ENCODE measurements around the gene ATP5F1E. TPM values are rescaled to one million over a fixed set of nuclear protein-coding genes. Genes with fewer than 3 reads are reported as not detected.
"Not testable (repeated sequence)": the region's sequence is repeated elsewhere in the genome, so short reads cannot be mapped to it uniquely, and the experiment has no call there.

Gene ATP5F1E
- total and polyA plus RNA-seq, 2 of the 4 experiments (the other 2 are of a cell fraction), result 3.8 to 34.5 TPM

DNA sequence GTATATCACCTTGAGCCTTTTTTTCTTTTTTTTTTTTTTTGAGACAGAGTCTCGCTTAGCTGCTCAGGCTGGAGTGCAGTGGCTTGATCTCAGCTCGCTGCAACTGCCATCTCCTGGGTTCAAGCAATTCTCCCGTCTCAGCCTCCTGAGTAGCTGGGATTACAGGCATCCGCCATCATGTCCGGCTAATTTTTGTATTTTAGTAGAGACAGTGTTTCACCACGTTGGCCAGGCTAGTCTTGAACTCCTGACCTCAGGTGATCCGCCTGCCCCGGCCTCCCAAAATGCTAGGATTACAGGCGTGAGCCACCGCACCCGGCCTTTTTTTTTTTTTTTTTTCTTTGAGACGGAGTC is 49.0 kb downstream of the ATP5F1E start:
- 100% methylated on average over 2 of the region's 12 CpGs; no CpG with 5 or more reads in 1 of the 2 experiments for WGBS, 2 experiments (ENCODE audit: extremely low coverage in 2 of 2, insufficient read length in 1 of 2)

More for the DNA sequence above, 49.0 kb downstream of the ATP5F1E start:
- H2AK5ac ChIP-seq (ENCODE audit: low read depth, low read length); H3K4me3 ChIP-seq (ENCODE audit: insufficient read depth, low read depth, low read length); H2AK9ac ChIP-seq (replicated peaks; ENCODE audit: low read depth, low read length, poor library complexity); DNase-seq; H3K14ac ChIP-seq (replicated peaks; ENCODE audit: low read depth, low read length); H3K4me1 ChIP-seq (ENCODE audit: control insufficient read depth, insufficient read depth, low read length); H3K23ac ChIP-seq (ENCODE audit: low read depth, low read length); H4K8ac ChIP-seq (ENCODE audit: low read depth in 2 of 2, low read length in 2 of 2); H4K91ac ChIP-seq (ENCODE audit: insufficient read depth, low read depth, low read length); H2BK20ac ChIP-seq (ENCODE audit: low read depth, low read length); H3K9me3 ChIP-seq (ENCODE audit: control insufficient read depth, insufficient read depth, low read length); H3K4ac ChIP-seq (ENCODE audit: low read depth, low read length); H2AFZ ChIP-seq (replicated peaks; ENCODE audit: low read length, poor library complexity); H3K18ac ChIP-seq (ENCODE audit: low read depth, low read length); H3K56ac ChIP-seq (ENCODE audit: extremely low read depth, insufficient read depth, low read length); BruUV-seq (replicated peaks); H3K27me3 ChIP-seq (ENCODE audit: control insufficient read depth, insufficient read depth, low read length); ATAC-seq (ENCODE audit: low read depth); dilution Hi-C loops (cut with HindIII; ENCODE audit: low sequenced_read_pairs, unreplicated experiment); CTCF ChIA-PET; H2BK5ac ChIP-seq (ENCODE audit: low read depth, low read length, poor library complexity, severe bottlenecking); H2BK15ac ChIP-seq (ENCODE audit: low read depth, low read length); H2BK120ac ChIP-seq (ENCODE audit: low read depth, low read length); H4K5ac ChIP-seq (ENCODE audit: low read depth, low read length); H3K4me2 ChIP-seq (ENCODE audit: low read depth, low read length); H3K27ac ChIP-seq (ENCODE audit: insufficient read depth, low read length); H3K9ac ChIP-seq (ENCODE audit: low read depth, low read length): not testable (repeated sequence)
- Histone ChIP-seq H3K79me1 (ENCODE audit: low read depth in 1 of 2, low read length in 2 of 2) (peaks cover 29 to 59% of the 10 kb centered on the region in 2 experiments), H4K20me1 (ENCODE audit: insufficient read depth, low read length) (peaks cover 19% of the 10 kb centered on the region), H3K36me3 (ENCODE audit: control insufficient read depth, insufficient read depth, low read length) (peaks cover 12% of the 10 kb centered on the region), H3K9me1 (ENCODE audit: insufficient read depth, low read length) (peaks cover 22% of the 10 kb centered on the region)
- in situ Hi-C loops (cut with MboI; ENCODE audit: low sequenced_read_pairs) (loop anchor here (5.0 kb wide), 1 partner anchor 76 kb away; no protein-coding TSS in a partner anchor), intact Hi-C loops (cut with micrococcal nuclease) (loop anchor here (5.0 kb wide), 1 partner anchor 76 kb away; no protein-coding TSS in a partner anchor)
- POLR2A ChIA-PET (ENCODE audit: unreplicated experiment), result interaction anchor here (0.6 kb wide), 1 partner anchor 10 kb away, joined by 3 read pairs; no protein-coding TSS in a partner anchor
